ENCODE measurements around the gene SLC23A2.

Gene SLC23A2

DNA sequence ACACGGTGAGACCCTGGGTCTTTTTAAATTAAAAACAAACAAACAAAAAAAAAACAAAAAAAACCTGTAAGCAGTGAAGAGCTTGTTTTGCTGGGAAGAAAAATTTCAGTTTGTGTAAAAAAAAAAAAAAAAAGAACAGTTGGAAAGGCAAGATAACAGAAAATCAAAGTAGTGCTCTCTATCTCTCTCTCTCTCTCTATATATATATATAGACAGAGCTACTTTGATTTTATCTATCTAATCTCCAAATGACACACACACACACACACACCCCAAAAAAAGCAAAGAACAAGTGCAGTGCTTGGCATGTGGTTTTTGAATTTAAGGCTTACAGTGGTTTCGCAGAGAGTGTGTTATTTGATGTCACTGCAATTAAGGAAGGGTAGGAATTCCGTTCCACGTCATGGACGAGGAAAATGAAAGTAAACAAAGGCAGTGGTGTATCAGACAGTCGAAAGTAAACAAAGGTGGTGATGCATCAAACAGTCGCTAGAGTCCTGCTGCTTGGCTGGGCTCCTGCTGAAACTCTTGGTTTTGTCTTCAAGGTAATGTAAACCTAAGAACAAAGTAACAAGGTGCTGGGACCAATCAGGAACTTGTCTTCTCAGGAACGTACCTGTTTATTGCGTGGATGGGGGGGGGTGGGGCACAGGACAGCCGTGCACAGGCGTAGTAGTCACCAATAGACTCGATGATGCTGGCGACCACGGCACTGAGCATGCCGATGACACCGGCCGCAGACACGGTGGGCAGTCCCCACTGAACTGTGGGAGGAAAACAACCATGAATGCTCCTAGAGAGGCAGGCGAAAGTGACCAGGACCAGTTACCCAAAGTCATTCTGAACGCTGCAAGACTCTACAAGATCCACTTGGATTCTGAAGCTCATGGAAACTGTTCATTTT is 131.8 kb downstream of the SLC23A2 start:
- no peak overlapping the region for H3K27ac ChIP-seq (ENCODE audit: low read length)
- no peaks in the 10 kb centered on the region for H3K9me3 ChIP-seq (ENCODE audit: control insufficient read depth in 1 of 2, low read length in 2 of 2)
- H3K27me3 ChIP-seq (ENCODE audit: low read depth, low read length) = no peaks in the 10 kb centered on the region
- peaks cover 27 to 38% of the 10 kb centered on the region in 2 donors for H3K36me3 ChIP-seq (ENCODE audit: control insufficient read depth in 1 of 2, insufficient read depth in 2 of 2, low read length in 2 of 2)
- H3K4me1 ChIP-seq (ENCODE audit: control insufficient read depth in 1 of 2, insufficient read depth in 2 of 2, low read length in 2 of 2) = no peaks in the 10 kb centered on the region
- H3K4me3 ChIP-seq (ENCODE audit: low read depth in 1 of 2, low read length in 2 of 2) = no peak overlapping the region

DNA sequence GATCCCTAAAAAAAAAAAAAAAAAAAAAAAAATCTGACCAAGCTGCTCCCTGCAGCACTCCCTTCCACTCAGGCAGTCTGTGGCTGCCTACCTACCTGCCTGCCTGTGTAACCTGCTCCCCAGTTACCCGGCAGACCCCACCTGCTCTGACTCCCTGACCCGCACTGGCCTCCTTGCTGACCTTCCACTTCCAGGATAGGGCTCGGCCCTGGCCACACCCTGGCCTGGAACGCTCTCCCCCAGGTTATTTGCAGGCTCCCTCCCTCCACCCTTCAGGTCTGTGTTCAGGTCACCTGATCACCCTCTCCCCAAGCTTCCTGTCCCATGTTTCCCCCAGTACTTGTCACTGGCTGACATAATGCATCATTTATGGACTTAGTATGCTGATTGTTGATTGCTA is 134.3 kb downstream of the SLC23A2 start:
- H3K27ac ChIP-seq (ENCODE audit: low read length) = no peak overlapping the region
- peaks cover 19 to 39% of the 10 kb centered on the region in 2 donors for H3K36me3 ChIP-seq (ENCODE audit: control insufficient read depth in 1 of 2, insufficient read depth in 2 of 2, low read length in 2 of 2)

DNA sequence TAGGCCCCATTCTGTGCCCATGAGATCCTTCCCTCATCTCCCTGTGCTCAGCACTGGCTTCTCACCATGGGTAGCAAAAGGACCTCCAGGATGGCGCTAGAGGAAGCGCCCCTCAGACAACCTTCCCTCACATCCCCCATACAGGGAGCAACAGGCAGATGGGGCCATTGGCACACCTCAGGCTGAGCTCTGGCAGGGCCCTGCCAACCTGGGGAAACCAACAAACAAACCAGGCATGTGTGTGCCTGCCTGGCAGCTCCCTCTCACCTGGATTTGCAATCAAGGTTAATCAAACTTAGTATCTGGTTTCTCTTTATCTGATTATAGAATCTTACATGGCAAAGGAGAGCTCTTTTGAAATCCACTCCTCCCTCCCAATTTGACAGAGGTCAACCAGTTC is 134.9 kb downstream of the SLC23A2 start:
- Histone ChIP-seq H3K4me1 (ENCODE audit: control insufficient read depth in 1 of 2, insufficient read depth in 2 of 2, low read length in 2 of 2) (no peaks in the 10 kb centered on the region), H3K27me3 (ENCODE audit: low read depth, low read length) (no peaks in the 10 kb centered on the region), H3K9me3 (ENCODE audit: control insufficient read depth in 1 of 2, low read length in 2 of 2) (no peaks in the 10 kb centered on the region), H3K27ac (ENCODE audit: low read length) (no peak overlapping the region), H3K36me3 (ENCODE audit: control insufficient read depth in 1 of 2, insufficient read depth in 2 of 2, low read length in 2 of 2) (peaks cover 19 to 44% of the 10 kb centered on the region in 2 donors), H3K4me3 (ENCODE audit: low read depth in 1 of 2, low read length in 2 of 2) (no peak overlapping the region)

More for the DNA sequence above, 134.3 kb downstream of the SLC23A2 start:
- H3K27me3 ChIP-seq (ENCODE audit: low read depth, low read length) = no peaks in the 10 kb centered on the region
- H3K9me3 ChIP-seq (ENCODE audit: control insufficient read depth in 1 of 2, low read length in 2 of 2) = no peaks in the 10 kb centered on the region
- H3K4me3 ChIP-seq (ENCODE audit: low read depth in 1 of 2, low read length in 2 of 2) = no peak overlapping the region
- H3K4me1 ChIP-seq (ENCODE audit: control insufficient read depth in 1 of 2, insufficient read depth in 2 of 2, low read length in 2 of 2) = no peaks in the 10 kb centered on the region

DNA sequence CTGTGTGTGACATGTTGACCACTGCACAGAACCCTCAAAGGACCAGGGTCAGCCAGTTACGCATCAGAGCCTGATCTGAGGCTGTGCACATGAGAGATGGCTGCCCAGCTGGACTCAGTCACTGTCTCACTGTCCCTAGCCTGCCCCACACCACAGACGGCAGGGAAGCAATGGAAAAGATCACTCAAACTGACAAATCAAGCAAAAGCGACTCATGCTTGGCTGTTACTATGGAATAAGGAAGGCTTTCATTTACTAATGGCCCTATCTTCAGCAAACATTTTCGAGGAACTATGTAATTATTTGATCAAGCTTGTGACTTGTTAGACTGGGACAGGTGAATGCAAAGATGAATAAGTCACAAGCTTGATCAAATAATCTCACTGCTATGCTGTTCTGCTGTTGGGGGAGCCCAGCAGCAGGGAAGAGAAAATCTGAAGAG is 137.0 kb downstream of the SLC23A2 start:
- H3K4me3 ChIP-seq (ENCODE audit: low read depth in 1 of 2, low read length in 2 of 2) = no peak overlapping the region
- H3K36me3 ChIP-seq (ENCODE audit: control insufficient read depth in 1 of 2, insufficient read depth in 2 of 2, low read length in 2 of 2) = peaks cover 21 to 55% of the 10 kb centered on the region in 2 donors
- no peaks in the 10 kb centered on the region for H3K4me1 ChIP-seq (ENCODE audit: control insufficient read depth in 1 of 2, insufficient read depth in 2 of 2, low read length in 2 of 2)
- H3K27me3 ChIP-seq (ENCODE audit: low read depth, low read length) = no peaks in the 10 kb centered on the region
- no peaks in the 10 kb centered on the region for H3K9me3 ChIP-seq (ENCODE audit: control insufficient read depth in 1 of 2, low read length in 2 of 2)
- no peak overlapping the region for H3K27ac ChIP-seq (ENCODE audit: low read length)

DNA sequence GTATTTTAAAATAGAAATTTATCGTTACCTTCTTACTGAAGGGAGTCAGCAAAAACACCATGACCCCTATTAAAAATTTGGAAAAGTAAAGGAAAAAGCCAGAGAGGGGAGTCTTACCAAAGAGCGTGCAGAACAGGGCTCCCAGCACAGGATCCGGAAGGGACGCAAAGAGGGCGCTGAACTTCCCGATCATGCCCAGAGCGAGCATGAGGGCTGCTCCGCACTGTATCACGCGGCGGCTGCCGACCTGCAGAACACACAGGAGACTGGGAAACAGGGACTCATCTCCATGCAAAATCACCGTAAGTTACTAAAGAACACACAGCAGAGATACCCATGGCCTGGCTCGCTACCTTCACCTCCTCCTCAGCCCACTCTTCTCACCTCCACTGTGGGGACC is 138.6 kb downstream of the SLC23A2 start:
- Histone ChIP-seq H3K4me1 (ENCODE audit: control insufficient read depth in 1 of 2, insufficient read depth in 2 of 2, low read length in 2 of 2) (no peaks in the 10 kb centered on the region), H3K27me3 (ENCODE audit: low read depth, low read length) (no peaks in the 10 kb centered on the region), H3K27ac (ENCODE audit: low read length) (no peak overlapping the region), H3K36me3 (ENCODE audit: control insufficient read depth in 1 of 2, insufficient read depth in 2 of 2, low read length in 2 of 2) (peaks cover 35 to 68% of the 10 kb centered on the region in 2 donors), H3K9me3 (ENCODE audit: control insufficient read depth in 1 of 2, low read length in 2 of 2) (no peaks in the 10 kb centered on the region), H3K4me3 (ENCODE audit: low read depth in 1 of 2, low read length in 2 of 2) (no peak overlapping the region)

DNA sequence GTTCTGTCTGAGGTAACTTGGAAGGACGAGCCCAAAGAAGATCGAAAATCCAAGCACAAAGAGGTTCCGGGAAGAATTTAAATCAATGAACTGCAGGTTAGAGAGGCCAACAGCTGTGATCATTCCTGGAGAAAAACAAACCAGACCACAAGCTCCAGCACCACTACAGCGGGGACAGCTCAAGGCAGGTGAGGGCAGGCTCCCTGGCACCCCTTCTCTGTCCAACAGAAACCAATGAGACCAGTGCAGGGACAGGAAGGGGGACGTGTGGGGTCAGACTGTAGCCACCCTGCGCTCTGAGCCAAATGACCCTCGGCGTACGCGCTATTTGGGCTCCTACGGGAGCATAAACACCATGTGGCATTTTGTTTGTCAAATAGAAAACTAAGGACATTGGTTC is 139.3 kb downstream of the SLC23A2 start:
- H3K4me1 ChIP-seq (ENCODE audit: control insufficient read depth in 1 of 2, insufficient read depth in 2 of 2, low read length in 2 of 2) = no peaks in the 10 kb centered on the region
- no peak overlapping the region for H3K27ac ChIP-seq (ENCODE audit: low read length)
- H3K36me3 ChIP-seq (ENCODE audit: control insufficient read depth in 1 of 2, insufficient read depth in 2 of 2, low read length in 2 of 2) = peaks cover 35 to 74% of the 10 kb centered on the region in 2 donors
- no peaks in the 10 kb centered on the region for H3K9me3 ChIP-seq (ENCODE audit: control insufficient read depth in 1 of 2, low read length in 2 of 2)
- no peaks in the 10 kb centered on the region for H3K27me3 ChIP-seq (ENCODE audit: low read depth, low read length)
- no peak overlapping the region for H3K4me3 ChIP-seq (ENCODE audit: low read depth in 1 of 2, low read length in 2 of 2)

DNA sequence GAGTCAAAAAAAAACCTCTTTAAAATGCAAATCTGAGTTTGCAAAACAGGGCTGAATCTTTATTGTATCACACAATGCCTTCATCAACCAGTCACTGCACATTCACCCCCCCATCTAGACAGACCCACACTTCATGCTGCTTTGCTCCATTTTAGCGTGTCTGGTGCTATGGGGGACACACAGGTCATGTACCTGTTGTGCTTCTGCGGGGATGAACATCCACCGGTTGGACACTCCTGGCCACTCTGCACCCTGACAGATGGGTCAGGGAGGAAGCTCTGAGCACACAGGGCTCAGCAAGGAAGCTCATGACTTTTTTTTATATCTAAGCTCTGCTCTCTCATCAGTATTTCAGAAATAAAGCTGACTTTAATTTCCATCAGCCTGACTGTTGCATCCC is 143.3 kb downstream of the SLC23A2 start:
- Histone ChIP-seq H3K9me3 (ENCODE audit: control insufficient read depth in 1 of 2, low read length in 2 of 2) (no peaks in the 10 kb centered on the region), H3K4me1 (ENCODE audit: control insufficient read depth in 1 of 2, insufficient read depth in 2 of 2, low read length in 2 of 2) (no peaks in the 10 kb centered on the region), H3K27ac (ENCODE audit: low read length) (no peak overlapping the region), H3K36me3 (ENCODE audit: control insufficient read depth in 1 of 2, insufficient read depth in 2 of 2, low read length in 2 of 2) (peaks cover 59 to 75% of the 10 kb centered on the region in 2 donors), H3K4me3 (ENCODE audit: low read depth in 1 of 2, low read length in 2 of 2) (no peak overlapping the region), H3K27me3 (ENCODE audit: low read depth, low read length) (no peaks in the 10 kb centered on the region)

DNA sequence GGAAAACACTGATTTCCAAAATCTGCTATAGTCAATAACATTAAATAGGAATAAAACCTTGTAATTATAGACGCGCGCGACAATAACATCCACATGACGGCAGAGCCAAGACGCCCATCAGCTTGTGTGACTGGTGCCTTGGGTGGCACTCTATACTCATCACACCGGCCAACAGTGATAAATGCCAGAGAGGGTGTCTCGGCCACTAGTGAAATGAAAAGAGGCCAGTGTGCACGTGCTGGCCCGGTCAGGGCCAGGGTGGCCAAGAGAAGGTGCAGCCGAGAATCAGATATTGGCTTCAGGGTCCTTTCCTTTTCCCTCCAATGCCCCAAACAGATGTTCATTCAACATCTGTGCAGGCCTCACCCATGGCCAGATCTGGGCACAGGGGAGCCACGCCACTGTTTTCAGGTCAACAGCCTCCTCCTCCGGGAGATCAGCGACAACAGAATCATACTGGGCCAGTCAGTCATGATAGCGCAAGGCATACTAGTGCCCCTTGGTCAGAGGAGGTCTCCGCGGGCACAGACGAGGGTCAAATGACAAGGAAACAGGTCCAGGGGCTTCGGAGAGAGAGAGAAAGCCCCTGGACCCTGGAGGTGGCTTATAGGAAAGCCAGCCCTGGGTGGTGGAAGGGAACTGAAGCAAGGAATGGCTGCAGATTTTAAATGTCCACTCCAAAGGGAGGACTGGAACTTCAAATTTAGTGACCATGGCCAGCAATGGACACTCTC is 145.1 kb downstream of the SLC23A2 start:
- no peaks in the 10 kb centered on the region for H3K27me3 ChIP-seq (ENCODE audit: low read depth, low read length)
- no peak overlapping the region for H3K4me3 ChIP-seq (ENCODE audit: low read depth in 1 of 2, low read length in 2 of 2)
- no peak overlapping the region for H3K27ac ChIP-seq (ENCODE audit: low read length)
- peaks cover 51 to 63% of the 10 kb centered on the region in 2 donors for H3K36me3 ChIP-seq (ENCODE audit: control insufficient read depth in 1 of 2, insufficient read depth in 2 of 2, low read length in 2 of 2)
- H3K4me1 ChIP-seq (ENCODE audit: control insufficient read depth in 1 of 2, insufficient read depth in 2 of 2, low read length in 2 of 2) = no peaks in the 10 kb centered on the region
- no peaks in the 10 kb centered on the region for H3K9me3 ChIP-seq (ENCODE audit: control insufficient read depth in 1 of 2, low read length in 2 of 2)

DNA sequence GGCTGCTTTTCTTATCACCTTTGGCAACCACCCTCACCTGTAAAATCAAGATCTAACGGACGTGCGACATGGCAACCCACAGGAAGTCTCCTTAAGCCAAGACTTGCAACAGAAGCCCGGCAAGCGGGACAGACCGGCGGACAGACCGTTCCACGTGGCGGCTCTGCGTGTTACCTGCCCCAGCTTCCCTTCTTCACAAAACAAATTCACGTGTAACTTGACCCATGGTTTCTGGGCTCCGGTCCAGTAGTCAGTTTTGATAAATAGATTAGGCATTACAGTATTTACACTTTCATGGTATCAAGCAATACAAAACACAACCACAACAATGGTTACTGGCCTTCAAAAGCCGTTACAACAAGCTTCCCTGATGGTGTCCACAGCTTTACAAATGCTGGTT is 145.8 kb downstream of the SLC23A2 start:
- H3K4me3 ChIP-seq (ENCODE audit: low read depth in 1 of 2, low read length in 2 of 2) = no peak overlapping the region
- peaks cover 51 to 58% of the 10 kb centered on the region in 2 donors for H3K36me3 ChIP-seq (ENCODE audit: control insufficient read depth in 1 of 2, insufficient read depth in 2 of 2, low read length in 2 of 2)
- H3K27me3 ChIP-seq (ENCODE audit: low read depth, low read length) = no peaks in the 10 kb centered on the region
- H3K27ac ChIP-seq (ENCODE audit: low read length) = no peak overlapping the region
- no peaks in the 10 kb centered on the region for H3K4me1 ChIP-seq (ENCODE audit: control insufficient read depth in 1 of 2, insufficient read depth in 2 of 2, low read length in 2 of 2)
- H3K9me3 ChIP-seq (ENCODE audit: control insufficient read depth in 1 of 2, low read length in 2 of 2) = no peaks in the 10 kb centered on the region

DNA sequence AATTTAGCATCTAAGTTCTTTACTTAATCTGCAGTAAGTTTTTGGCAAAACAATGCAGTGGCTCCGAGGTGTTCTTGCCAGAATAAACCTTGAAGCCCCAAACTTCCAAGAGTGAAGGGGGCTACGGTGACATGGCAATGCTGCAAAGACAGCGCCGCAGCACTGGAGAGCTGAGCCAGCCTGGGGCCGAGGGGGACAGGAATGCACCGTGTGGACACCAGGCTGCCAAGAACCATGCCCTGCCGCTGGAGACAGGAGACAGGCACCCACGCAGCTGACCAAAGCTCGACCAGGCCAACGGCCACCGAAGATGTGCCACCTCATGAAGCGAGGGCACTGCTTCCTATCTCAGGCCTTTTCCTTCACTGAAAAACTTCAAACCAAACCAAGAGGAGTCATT is 146.2 kb downstream of the SLC23A2 start:
- Histone ChIP-seq H3K4me1 (ENCODE audit: control insufficient read depth in 1 of 2, insufficient read depth in 2 of 2, low read length in 2 of 2) (no peaks in the 10 kb centered on the region), H3K36me3 (ENCODE audit: control insufficient read depth in 1 of 2, insufficient read depth in 2 of 2, low read length in 2 of 2) (peaks cover 46 to 55% of the 10 kb centered on the region in 2 donors), H3K9me3 (ENCODE audit: control insufficient read depth in 1 of 2, low read length in 2 of 2) (no peaks in the 10 kb centered on the region), H3K27ac (ENCODE audit: low read length) (no peak overlapping the region), H3K4me3 (ENCODE audit: low read depth in 1 of 2, low read length in 2 of 2) (no peak overlapping the region), H3K27me3 (ENCODE audit: low read depth, low read length) (no peaks in the 10 kb centered on the region)

DNA sequence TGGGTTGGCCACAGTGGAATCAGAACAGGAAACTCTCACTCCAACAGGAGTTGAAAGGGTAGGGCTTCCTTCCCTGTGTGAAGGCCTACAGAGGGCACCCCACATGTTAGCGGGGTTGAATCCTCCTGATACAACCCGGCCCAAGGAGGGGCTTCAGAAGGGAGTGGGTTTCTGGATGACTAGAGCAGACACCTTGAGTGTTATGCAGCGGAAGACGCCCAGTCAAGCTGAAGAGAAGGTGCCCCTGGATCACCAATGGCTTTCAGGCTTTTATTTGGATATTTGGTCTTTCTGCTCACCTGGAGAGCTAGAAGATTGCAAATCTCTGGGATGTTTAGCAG is 146.8 kb downstream of the SLC23A2 start:
- Histone ChIP-seq H3K4me1 (ENCODE audit: control insufficient read depth in 1 of 2, insufficient read depth in 2 of 2, low read length in 2 of 2) (no peaks in the 10 kb centered on the region), H3K9me3 (ENCODE audit: control insufficient read depth in 1 of 2, low read length in 2 of 2) (no peaks in the 10 kb centered on the region), H3K27me3 (ENCODE audit: low read depth, low read length) (no peaks in the 10 kb centered on the region), H3K4me3 (ENCODE audit: low read depth in 1 of 2, low read length in 2 of 2) (no peak overlapping the region), H3K27ac (ENCODE audit: low read length) (no peak overlapping the region), H3K36me3 (ENCODE audit: control insufficient read depth in 1 of 2, insufficient read depth in 2 of 2, low read length in 2 of 2) (peaks cover 40 to 50% of the 10 kb centered on the region in 2 donors)

All from muscle layer of duodenum (tissue), 2 donors.